ENCODE data around the gene EIF1.

Gene EIF1

GRCh38 chr17:41702712-41703111 is 14.0 kb downstream of the EIF1 start:
- DNase-seq (ENCODE audit: low read depth) = no peak

DNA sequence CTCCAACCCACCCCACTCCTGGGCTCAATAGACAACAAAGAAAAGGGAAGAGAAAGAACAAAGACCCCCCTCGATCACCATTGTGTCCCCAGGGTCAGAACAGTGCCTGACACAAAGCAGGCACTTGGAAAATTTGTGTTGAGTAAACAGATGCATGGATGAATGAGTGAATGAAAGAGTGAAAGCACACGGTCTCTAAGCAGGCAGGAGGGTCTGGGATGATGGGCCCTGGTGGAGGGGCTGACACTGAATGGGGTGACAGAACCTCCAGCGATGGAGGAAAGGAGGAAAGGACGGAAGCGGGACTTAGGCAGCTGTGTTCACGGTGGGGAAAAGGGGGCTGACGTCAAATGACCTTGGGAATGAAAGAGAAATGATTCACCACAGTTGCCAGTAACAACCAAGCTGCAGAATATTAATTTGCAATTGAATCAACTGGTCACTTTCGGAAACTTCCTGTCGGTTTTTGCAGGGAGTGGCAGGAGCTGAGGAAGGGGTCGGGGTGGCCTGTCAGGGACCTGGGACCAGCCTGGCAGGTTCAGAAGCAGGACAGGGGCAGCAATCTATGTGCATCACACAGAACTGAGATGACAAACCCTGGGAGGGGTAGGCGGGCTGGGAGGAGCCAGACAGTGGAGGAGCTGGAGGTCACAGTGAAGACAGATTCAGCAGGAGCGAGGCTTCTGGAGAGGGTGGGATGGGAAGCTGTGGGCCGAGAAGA is 16.7 kb downstream of the EIF1 start:
- DNase-seq (ENCODE audit: low read depth) = no peak

GRCh38 chr17:41707803-41708669 is 19.4 kb downstream of the EIF1 start:
- DNase-seq (ENCODE audit: low read depth) = no peak

GRCh38 chr17:41710472-41711090 is 21.9 kb downstream of the EIF1 start:
- DNase-seq (ENCODE audit: low read depth) = no peak

- no peak for DNase-seq (ENCODE audit: low read depth)
Observed at GRCh38 chr17:41711669-41712400, 23.1 kb downstream of the EIF1 start, which contains the start of gene GAST. Gene GAST (plus strand): TSS chr17:41712331. CDS start chr17:41715437, 3,106 bp downstream.

DNA sequence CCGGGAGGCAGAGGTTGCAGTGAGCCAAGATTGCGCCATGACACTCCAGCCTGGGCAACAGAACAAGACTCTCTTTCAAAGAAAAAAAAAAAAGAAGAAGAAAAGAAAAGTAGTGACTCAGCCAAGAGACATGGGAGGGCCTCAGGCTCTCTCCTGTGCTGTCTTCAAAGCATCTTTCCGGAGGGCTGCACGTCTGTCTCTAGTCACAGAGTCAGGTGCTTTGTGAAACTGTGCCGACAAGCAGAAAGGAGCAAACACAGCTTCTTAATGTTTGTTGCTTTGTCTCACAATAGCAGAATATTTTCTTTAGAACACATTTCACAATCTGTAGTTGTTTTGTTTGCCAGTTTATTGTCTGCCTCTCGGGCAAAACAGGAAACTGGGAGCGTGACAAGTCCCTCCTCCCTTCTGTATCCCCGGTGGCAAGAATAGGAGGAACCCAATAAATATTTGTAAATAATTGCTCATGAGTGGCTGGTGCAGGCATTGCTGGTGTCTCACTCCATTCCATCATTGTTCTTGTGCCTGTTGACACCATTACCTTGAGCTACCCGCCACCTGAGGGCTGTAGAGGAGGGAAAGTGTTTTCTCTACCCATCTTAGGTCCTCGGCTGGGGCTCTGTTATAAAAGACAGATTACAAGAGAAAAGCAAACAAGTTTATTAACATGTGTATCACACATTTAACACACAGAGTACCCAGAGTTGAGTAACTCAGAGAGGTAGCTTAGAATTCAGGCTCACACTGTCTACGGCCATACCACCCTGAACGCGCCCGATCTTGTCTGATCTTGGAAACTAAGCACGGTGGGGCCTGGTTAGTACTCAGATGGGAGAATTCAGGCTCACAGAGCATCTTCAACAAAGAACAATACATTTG is 29.0 kb downstream of the EIF1 start:
- no peak for DNase-seq (ENCODE audit: low read depth)

- DNase-seq (ENCODE audit: low read depth) = no peak
Observed at GRCh38 chr17:41718287-41718645, 29.6 kb downstream of the EIF1 start.

DNA sequence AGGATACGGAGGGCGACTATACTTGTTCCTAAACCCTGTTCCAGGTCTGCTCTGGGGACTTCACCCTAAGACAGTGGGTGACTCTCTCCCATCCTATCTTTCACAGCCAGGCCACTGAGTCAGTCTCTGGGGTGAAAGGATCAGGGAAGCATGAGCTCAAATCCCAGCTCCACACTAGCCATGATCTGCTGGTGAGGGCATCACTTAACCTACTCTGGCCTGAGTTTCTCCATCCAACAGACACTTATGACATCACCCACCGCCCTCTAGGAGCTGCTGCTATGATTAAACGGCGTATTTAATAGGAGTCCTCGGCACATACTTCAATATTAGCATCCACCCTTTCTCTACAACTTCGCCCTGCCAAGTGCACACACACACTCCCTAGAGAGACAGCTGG is 33.5 kb downstream of the EIF1 start:
- no peak for DNase-seq (ENCODE audit: low read depth)

GRCh38 chr17:41723801-41724475 is 35.3 kb downstream of the EIF1 start:
- no peak for DNase-seq (ENCODE audit: low read depth)

- no peak for DNase-seq (ENCODE audit: low read depth)
Observed at GRCh38 chr17:41724476-41725050, 35.9 kb downstream of the EIF1 start.

DNA sequence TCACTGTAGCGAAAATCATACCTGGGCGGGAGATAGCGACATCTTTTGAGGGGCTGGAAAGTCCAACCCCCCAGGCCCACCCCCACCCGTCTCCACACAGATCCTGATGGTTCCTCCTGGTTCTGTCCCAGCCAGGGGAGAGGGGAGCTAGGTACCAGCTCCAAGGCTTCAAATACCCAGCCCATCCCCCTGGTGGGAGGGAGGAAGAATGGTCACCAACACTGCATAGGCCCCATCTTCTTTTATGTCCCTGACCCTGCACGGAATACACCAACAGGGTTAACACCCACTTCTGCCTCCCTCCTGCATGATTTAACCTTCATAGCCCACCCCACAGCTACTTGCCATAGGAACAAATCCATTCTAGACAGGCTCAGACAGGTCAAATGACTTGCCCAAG is 36.4 kb downstream of the EIF1 start:
- no peak for DNase-seq (ENCODE audit: low read depth)

GRCh38 chr17:41728056-41728455 is 39.4 kb downstream of the EIF1 start:
- DNase-seq (ENCODE audit: low read depth) = no peak

DNA sequence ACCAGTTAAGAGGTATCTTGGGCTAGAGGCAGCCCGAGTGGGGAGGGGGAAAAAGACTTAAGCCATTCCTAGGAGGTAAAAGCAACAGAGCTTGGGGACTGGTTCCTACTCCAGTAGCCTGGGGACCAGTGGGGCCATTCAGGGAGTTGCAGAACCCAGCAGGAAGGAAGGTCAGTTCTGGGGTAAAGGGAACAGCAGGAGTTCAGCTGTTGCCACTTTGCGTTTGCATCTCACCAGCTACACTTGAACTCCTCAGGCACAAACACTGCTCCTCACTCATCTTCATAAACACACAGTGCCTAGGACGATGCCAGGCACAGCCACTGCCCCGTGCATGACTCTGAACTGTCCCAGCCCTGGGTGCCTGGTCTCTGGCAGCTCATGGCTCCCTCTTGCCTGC is 41.8 kb downstream of the EIF1 start:
- no peak for DNase-seq (ENCODE audit: low read depth)

DNA sequence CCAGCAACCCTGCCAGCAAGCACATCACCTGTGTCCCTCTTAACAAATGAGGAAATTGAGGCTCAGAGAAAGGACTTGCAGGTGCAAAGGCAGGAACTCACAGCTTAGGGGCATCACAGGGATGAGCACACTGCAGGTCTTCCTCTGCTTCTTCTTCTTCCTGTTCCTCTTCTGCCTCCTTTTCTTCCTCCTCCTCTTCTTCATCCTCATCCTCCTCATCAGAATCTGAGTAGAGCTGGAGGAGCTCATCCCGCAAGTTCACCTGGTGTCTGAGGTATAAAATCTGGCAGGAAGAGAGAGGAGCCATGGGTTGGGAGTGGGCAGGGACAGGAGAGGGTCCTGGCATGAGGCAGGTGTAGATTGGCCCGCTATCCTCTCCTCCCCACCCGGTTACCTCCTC is 43.2 kb downstream of the EIF1 start:
- DNase-seq (ENCODE audit: low read depth) = no peak

DNA sequence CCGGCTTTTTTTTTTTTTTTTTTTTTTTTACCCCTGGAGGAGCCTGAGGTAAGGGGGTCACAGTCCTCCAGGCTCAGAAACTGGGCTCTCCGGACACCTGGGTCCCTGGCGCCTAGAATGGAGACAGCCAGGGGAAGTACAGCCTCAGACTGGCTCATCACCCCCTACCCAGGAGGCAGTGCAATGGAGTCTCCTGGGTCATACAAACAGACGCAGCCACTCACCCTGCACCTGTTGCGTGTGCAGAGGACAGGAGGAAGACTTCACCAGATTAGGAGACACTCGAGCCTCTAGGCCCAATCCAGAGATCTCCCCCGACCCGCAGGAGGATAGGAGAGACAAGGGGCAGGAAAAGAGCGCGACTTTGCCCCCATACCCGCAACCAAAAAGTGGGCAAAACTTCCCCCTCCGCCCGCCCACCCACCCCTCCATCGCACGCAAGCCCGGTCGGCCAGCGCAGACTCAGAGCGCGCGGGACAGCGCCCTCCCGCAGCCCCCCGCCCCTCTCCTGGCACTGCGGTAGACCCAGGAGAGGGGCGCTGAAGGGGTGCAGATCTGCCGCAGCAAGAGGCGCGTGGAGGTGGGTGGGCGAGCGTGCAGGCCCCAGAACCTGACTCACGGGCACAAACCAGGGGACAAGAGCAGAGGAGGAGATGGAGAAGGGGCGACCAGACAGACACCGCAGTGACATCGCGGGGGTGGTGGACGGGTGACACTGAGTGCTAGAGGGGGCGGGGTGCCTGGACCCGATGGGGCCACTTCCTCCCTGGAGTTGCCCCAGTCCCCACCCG is 44.9 kb downstream of the EIF1 start:
- no peak for DNase-seq (ENCODE audit: low read depth)

- DNase-seq (ENCODE audit: low read depth) = no peak
Observed at GRCh38 chr17:41734139-41734948, 45.7 kb downstream of the EIF1 start, which contains the start of gene HAP1. Gene HAP1 (minus strand): TSS chr17:41734643. CDS start chr17:41734634, 9 bp downstream.

- no peak for DNase-seq (ENCODE audit: low read depth)
Observed at GRCh38 chr17:41734949-41735313, 46.2 kb downstream of the EIF1 start.

DNA sequence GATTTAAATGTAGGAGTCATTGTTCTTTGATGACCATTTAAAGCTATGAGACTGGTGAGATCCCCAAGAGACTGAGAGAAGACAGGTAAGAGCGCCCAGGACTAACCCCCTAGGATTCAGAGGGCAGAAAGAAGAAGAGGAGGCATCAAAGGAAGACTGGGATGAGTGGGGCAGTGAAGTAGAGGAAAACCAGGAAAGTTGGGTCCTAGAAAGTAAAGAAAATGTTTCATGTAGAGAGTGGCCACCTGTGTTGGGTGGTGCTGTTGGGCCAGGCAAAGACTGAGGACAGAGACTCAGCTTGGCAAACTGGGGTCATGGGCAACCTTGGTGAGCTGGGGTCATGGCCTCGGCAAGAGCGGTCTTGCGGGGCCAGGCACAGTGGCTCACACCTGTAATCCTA is 47.1 kb downstream of the EIF1 start:
- DNase-seq (ENCODE audit: low read depth) = no peak

Data from stimulated activated CD8-positive, alpha-beta memory T cell treated with anti-CD3 and anti-CD28 coated beads, Interleukin-7, amount 100 ng/mL, for 24 hours (primary cell).